22Rv1 (cell line): ENCODE data around the gene RTN4R.

Source experiments
- H3K27ac ChIP-seq: fragments of 450-650 bp; 2 replicates; pipeline ENCODE4 v1.5.1; 2017
- CTCF ChIP-seq: fragments of 450-650 bp; IDR thresholded peaks from 2 replicates; pipeline ENCODE4 v1.5.1; 2017; ENCODE audit warnings: mild to moderate bottlenecking
- ZFX ChIP-seq: fragments of 450-650 bp; IDR thresholded peaks from 2 replicates; pipeline ENCODE4 v1.6.1; 2017; ENCODE audit warnings: antibody characterized with exemption, borderline replicate concordance

Gene RTN4R

DNA sequence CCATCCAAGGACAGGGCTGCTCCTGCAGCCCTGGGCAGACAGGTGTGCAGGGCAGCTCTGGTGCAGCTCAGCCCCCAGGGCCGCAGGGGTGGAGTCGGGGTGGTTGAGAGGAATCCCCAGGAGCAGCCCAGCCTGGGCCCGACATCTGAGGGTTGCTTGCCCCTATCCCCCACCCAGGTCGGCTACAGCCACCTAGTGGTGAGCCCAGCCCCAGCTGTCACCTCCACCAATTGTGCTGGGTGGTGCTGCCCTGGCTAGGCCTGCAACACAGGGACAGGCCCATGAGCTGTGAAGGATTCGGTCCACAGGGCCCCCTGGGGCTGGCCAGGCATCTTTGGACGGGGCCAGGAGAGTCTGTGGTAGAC is 29.6 kb downstream of the RTN4R start:
- TF ChIP-seq CTCF (peak; percentile 64), ZFX (no peak)
- H3K27ac ChIP-seq: no peak overlapping the region

DNA sequence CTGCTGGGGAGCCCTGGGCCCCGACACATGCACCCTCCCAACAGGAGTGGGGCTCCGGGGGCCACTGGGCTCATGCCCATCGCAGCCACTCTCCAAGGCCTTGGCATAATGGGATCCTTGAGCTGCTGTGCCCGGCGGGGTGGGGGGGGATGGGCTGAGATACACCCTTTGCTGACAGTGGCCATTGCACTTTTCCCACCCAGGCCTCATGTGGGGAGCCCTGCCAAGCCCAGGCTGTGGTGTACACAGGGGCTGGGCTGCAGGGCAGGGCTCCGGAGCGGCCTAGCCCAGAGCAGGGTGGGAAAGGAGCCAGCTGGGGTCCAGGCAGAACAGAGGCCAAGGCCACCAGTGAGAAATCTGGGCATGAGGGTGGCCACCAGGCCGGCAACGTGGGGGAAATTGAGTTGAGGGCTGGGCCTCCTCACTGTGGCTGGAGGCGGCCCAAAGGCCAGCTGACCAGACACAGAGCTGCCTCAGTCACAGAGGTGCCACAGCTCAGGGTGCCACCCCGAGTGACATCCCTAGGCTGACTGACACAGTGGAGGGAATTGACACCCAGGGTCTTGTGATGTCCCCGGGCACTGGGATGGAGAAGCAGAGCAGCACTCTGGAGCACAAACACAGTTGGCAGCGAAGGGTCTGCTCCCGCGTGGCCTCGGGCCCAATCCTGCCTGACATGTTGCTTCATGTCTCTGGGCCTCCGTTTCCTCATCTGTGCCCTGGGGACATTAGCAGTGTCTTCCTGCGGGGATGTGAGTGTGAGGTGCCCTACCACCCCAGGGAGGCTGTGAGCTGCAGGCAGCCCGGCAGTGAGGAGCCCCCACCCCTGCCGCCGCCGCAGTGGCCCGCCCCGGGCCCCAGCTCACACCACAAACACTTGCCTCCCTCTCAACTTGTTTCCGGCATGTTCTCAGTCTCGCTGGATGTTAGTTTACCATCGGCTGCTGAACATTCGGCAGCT is 30.4 kb downstream of the RTN4R start:
- TF ChIP-seq CTCF: no peak
- no peak for TF ChIP-seq ZFX
- no peak overlapping the region for H3K27ac ChIP-seq

DNA sequence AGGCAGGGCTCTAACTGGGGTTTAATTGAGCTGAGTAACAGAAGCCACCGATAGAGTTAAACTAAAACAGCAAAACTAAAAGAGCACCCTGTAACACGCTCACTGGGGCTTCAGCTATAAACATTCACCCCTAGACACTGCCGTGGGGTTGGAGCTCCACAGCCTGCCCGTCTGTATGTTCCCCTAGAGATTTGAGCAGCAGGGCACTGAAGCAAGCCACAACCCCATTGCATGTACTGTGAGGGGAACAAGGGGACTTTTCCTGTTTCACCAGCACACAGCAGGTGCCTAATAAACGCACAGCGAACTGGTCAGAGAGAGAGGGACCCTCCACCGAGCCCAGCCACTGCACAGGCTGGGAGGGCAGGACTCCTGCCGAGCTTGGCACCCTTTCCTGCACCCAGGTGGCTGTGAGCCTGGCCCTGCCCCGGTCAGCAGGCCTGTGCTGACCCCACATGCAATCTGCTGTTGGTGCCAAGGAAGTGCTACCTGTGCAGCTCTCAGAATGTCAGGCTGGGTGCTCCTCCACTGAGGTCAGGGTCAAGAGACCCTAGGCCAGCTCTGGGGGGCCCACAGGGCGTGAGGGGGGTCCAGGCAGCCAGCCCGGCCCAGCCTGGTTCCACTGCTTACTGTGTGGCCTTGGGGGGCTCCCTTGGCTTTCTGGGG is 31.9 kb downstream of the RTN4R start:
- no peak for TF ChIP-seq CTCF
- no peak for TF ChIP-seq ZFX
- no peak overlapping the region for H3K27ac ChIP-seq

GRCh38 chr22:20235389-20235991 is 32.6 kb downstream of the RTN4R start:
- no peak overlapping the region for H3K27ac ChIP-seq
- no peak for TF ChIP-seq CTCF
- no peak for TF ChIP-seq ZFX

DNA sequence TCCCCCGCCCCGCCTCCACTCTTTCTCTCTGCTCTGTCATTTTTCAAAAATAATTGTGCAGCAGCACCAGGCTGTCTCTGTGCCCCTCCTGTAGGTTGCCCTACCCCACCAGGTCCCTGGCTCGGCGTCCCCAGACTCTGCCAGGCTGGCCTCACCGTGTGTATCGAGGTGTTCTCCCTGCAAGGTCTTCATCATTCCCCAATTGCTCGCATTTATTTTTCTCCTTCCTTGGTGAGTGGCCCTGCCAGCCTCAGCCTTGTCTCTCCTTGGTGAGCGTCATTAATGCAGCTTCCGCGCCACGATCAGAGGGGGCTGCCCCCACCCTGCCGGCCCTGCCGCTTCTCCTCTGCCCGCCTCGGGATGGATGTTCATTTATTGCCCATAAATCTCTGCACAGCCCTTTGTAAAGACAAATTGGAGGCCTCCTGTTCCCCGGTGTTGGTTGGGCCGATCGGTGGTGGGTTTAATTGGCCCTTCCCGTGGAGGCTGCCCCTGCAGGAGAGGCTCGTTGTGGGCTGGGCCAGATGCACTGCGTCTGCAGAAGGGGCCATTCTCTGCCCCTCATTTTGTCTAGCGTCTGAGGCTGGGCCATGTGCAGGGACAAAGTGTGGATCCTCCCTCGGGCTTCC is 33.2 kb downstream of the RTN4R start:
- H3K27ac ChIP-seq: no peak overlapping the region
- TF ChIP-seq CTCF: no peak
- no peak for TF ChIP-seq ZFX

DNA sequence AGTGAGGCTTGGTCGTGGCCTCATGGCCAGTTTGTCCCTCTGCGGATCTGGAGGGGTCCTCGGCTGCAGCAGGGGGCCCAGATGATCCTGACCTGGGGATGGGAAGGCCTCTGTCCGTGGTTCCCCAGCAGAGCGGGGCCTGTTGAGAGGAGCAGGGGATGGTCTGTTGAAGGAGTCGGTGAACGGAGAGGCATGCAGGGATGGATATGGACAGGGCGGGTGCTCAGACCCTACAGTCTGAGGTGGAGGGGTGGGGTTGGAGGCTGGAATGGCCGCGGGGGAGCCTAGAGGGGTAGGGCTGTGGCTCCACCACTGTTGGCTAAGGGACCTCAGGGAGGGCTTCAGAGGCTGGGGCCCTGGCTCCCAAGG is 33.8 kb downstream of the RTN4R start:
- H3K27ac ChIP-seq: no peak overlapping the region
- TF ChIP-seq ZFX: no peak
- TF ChIP-seq CTCF: no peak
